Fibroblast of pulmonary artery (primary cell): ENCODE measurements around the gene HADHA.

Experiments
- DNase-seq: peaks from one replicate; pipeline ENCODE4 v3.0.0-alpha.2; 2010; ENCODE audit warnings: low read depth
- H3K4me3 ChIP-seq: replicated peaks from 2 replicates; pipeline ENCODE4 v1.5.1; 2011; ENCODE audit warnings: low read depth, mild to moderate bottlenecking, control low read depth, low read length, moderate library complexity
- TF ChIP-seq, protein P1 (sequence below): IDR thresholded peaks from 2 replicates; pipeline ENCODE4 v1.5.1; 2011; ENCODE audit warnings: mild to moderate bottlenecking, control low read depth, low read length, inconsistent platforms; ENCODE audit errors: missing control alignments

The HADHA gene

DNA sequence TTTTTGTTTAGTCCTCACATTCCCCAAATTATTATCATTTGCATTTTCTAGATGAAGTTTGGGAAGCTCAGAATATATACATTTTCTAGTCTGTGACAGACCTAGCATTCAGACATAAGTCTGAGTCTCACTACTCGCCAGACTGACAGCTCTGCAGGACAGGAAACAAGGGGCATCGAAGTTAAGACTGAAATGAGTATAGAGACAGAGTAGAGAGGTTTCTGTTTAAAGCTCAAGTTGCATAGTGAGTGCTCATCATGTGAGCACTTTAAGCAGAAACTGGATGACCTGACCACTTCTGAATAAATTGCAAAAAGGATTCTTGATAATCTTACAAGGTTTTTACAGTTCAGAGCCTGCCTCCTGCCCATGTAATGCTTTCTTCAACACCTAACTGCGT, 1.4 kb upstream of the HADHA start:
- DNase-seq: peak; percentile 7
- TF ChIP-seq, protein P1, sequence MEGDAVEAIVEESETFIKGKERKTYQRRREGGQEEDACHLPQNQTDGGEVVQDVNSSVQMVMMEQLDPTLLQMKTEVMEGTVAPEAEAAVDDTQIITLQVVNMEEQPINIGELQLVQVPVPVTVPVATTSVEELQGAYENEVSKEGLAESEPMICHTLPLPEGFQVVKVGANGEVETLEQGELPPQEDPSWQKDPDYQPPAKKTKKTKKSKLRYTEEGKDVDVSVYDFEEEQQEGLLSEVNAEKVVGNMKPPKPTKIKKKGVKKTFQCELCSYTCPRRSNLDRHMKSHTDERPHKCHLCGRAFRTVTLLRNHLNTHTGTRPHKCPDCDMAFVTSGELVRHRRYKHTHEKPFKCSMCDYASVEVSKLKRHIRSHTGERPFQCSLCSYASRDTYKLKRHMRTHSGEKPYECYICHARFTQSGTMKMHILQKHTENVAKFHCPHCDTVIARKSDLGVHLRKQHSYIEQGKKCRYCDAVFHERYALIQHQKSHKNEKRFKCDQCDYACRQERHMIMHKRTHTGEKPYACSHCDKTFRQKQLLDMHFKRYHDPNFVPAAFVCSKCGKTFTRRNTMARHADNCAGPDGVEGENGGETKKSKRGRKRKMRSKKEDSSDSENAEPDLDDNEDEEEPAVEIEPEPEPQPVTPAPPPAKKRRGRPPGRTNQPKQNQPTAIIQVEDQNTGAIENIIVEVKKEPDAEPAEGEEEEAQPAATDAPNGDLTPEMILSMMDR: no peak
- H3K4me3 ChIP-seq: peak overlapping the region; percentile 83

DNA sequence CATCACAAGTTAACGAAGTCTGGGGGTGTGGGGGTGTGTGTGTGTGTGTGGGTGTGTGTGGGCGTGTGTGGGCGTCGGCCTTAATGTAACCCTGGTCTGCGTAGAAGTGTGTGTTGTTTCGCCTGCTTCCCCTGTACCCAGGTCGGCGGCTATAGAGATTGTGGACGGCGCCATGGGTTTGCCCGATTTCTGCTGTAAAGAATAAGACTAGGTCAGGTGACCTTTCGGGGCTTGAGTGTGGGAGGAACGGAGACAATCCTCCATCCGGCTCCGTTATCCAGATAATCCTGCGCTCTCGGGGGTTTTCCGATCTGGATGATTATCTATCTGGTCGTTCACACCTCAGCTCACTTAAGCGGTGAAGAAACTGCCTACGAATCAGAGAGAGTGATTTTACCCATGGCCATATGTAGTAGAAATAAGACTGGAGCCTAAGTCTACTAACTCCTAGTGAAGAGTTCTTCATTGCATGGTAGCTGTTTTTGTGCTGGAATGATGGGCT, 850 bp upstream of the HADHA start:
- peak overlapping the region; percentile 83 for H3K4me3 ChIP-seq
- TF ChIP-seq, protein P1: no peak
- DNase-seq: peak; percentile 39

DNA sequence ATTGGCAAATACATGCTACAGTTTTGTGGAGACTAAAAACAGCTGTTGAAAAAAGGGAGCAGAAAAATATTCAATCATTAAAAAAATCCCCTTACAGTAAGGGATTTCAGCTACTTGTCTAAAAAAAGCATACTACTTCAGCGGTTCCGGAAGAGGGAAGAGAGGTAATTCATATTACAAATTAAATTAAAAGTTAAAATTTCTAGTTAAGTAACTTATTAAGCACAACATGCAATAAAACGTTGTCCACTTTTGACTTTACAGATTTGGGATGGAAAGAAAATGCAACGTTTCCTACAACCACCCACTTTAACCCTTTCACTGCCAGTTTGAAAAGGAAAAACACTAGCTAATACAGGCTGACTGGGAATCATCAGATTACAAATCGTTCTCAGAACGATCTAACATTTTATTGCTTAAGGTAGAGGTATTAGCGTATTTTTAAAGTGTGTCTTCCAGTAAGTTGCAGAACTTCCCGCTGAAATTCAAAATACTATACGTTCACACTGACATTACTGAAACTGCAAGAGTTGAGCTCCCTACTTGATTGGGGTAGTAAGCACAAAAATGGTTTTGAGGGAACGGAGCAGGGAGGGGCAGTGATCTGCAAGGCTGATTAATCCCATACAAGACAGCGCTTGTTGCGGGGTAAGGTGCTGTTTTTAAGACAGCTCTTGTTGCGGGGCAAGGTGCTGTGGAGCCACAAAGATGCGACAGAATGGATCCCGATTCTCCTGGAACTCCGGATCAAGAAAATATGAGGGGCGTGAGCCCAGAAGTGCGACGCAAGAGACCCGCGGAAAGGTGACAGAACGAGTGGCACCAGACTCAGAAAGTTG, 743 bp downstream of the HADHA start:
- DNase-seq: peak; percentile 38
- TF ChIP-seq, protein P1: no peak
- peak overlapping the region; percentile 83 for H3K4me3 ChIP-seq

DNA sequence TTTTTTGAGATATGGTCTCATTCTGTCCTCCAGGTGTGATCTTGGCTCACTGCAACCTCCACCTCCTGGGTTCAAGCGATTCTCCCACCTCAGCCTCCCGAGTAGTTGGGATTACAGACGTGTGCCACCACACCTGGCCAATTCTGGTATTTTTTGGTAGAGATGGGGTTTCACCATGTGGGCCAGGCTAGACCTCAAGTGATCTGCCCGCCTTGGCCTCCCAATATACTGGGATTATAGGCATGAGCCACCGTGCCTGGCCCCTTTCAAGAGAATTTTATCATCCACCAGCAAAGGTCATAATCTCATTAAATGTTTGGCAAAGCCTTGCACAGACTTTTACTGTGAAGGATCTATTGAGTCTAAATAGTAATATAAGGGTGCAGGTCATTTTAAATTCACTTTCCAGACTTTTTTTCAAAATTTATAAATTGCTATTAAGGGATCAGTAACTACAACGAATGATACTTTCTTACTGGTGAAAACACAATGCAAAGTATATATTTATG, 2.5 kb downstream of the HADHA start:
- H3K4me3 ChIP-seq: peak overlapping the region; percentile 83
- TF ChIP-seq, protein P1: no peak
- no peak for DNase-seq

DNA sequence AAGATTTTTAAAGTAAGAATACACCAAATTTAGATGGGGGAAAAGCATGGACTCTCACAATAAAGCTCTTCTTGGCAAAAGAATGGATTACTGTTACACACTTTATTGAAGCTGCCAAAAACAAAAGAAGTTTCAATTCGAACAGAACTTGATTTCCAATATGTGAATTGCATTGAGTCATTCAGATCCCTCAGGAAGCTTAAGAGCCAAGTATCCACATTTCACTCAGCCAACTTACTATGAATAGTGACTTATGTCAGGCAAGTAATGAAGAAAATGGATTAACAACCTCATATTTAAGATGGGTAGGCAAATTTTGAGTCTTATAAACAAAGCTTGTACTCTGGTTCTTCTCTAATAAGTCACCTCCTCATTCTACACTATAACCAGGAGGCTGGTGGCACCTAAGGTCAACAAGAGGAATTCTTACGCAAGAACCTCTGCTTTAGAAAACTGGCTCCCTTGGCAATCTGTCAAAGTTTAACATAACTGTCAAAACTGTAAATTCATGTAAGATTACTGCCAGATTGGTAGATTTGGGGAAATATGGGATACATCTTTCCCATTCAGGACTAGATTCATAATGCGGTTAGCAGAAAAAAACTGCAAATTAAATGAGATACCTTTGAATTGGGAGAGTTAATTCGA, 6.0 kb downstream of the HADHA start:
- no peak overlapping the region for H3K4me3 ChIP-seq
- peak; percentile 46 for DNase-seq
- TF ChIP-seq, protein P1: no peak

GRCh38 chr2:26237868-26238267, 6.6 kb downstream of the HADHA start:
- DNase-seq: no peak
- no peak overlapping the region for H3K4me3 ChIP-seq
- TF ChIP-seq, protein P1: no peak
